ENCODE results near the gene PDXP. TPM values are rescaled to one million over a fixed set of nuclear protein-coding genes. Genes with fewer than 3 reads are reported as not detected.

The PDXP gene
- total and polyA plus RNA-seq, 9 of the 15 experiments (the other 6 are each of a cell fraction or from before 2014, with no cell fraction given) = 7.9 to 54.2 (median 38.8) TPM

DNA sequence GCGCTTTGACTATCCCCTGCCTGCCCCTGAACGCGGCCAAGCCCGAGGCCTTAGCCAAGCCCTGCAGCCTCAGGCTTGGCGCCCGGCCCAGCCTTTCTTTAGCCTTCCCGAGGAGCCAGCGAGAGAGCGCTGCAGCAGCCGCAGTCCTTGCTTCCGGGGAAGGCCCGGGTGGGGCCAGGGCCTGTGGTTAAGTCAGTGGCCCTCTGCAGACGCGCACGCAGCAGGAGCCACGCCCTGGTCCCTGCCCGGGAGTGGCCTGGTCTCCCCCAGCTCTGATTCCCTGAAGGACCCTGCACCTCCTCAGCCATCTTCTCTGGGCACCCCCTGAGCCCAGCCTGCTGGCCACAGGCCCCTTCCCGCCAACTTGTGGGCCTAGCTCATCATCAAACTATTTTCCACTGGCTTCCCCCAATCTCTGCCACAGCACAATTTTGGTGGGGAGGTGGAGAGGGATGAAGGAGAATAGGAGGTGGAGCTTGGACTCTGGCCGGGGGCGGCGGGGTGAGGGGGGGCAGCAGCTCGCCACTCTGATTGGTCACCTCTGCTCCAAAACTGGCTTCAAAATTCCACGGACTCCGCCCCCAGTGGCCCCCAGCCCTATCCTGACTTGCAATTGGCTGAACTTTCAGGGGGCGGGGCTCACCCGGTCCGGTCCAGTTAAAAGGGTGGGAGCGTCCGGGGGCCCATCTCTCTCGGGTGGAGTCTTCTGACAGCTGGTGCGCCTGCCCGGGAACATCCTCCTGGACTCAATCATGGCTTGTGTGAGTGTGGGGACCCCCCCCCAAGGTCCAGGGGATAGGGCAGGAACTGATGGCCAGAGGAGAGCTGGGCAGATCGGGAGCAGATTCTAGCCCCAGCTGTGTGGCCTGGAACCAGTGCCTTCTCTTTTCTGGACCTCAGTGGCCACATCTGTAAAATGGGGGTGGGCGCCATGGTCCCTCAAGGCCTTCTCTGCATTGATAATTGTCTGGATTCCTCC lies 16.7 kb downstream of the PDXP start, which contains the start of gene LGALS1 (continued):
- TF ChIP-seq, protein P1, sequence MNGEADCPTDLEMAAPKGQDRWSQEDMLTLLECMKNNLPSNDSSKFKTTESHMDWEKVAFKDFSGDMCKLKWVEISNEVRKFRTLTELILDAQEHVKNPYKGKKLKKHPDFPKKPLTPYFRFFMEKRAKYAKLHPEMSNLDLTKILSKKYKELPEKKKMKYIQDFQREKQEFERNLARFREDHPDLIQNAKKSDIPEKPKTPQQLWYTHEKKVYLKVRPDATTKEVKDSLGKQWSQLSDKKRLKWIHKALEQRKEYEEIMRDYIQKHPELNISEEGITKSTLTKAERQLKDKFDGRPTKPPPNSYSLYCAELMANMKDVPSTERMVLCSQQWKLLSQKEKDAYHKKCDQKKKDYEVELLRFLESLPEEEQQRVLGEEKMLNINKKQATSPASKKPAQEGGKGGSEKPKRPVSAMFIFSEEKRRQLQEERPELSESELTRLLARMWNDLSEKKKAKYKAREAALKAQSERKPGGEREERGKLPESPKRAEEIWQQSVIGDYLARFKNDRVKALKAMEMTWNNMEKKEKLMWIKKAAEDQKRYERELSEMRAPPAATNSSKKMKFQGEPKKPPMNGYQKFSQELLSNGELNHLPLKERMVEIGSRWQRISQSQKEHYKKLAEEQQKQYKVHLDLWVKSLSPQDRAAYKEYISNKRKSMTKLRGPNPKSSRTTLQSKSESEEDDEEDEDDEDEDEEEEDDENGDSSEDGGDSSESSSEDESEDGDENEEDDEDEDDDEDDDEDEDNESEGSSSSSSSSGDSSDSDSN (IDR thresholded peaks at IDR 0.05; ENCODE audit: borderline replicate concordance in 1 of 2, low read depth in 2 of 2, low read length in 2 of 2) = peak; percentile 90 to 97
- TF ChIP-seq ATF1 (CRISPR knock-in tag; IDR thresholded peaks at IDR 0.05) = no peak
- TF ChIP-seq ATF1 (tag; IDR thresholded peaks at IDR 0.05) = peak; percentile 66
- TF ChIP-seq, protein P2, sequence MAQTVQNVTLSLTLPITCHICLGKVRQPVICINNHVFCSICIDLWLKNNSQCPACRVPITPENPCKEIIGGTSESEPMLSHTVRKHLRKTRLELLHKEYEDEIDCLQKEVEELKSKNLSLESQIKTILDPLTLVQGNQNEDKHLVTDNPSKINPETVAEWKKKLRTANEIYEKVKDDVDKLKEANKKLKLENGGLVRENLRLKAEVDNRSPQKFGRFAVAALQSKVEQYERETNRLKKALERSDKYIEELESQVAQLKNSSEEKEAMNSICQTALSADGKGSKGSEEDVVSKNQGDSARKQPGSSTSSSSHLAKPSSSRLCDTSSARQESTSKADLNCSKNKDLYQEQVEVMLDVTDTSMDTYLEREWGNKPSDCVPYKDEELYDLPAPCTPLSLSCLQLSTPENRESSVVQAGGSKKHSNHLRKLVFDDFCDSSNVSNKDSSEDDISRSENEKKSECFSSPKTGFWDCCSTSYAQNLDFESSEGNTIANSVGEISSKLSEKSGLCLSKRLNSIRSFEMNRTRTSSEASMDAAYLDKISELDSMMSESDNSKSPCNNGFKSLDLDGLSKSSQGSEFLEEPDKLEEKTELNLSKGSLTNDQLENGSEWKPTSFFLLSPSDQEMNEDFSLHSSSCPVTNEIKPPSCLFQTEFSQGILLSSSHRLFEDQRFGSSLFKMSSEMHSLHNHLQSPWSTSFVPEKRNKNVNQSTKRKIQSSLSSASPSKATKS (CRISPR knock-in tag; IDR thresholded peaks at IDR 0.05) = no peak
- 0 out of 2 replicates have a peak, but pooled peaks have one; percentile 8 for TF ChIP-seq ZNF766 (CRISPR knock-in tag; conservative IDR thresholded peaks at IDR 0.05)
- TF ChIP-seq POLR2B (IDR thresholded peaks at IDR 0.05; ENCODE audit: low read depth, partially characterized antibody) = peak; percentile 70
- peak; percentile 88 for TF ChIP-seq NFYB (IDR thresholded peaks at IDR 0.05; ENCODE audit: extremely low read depth, insufficient read length)
- TF ChIP-seq FOXP1 (CRISPR knock-in tag; IDR thresholded peaks at IDR 0.05) = no peak
- TF ChIP-seq L3MBTL2 (IDR thresholded peaks at IDR 0.05) = peak; percentile 51
- TF ChIP-seq SMAD1 (IDR thresholded peaks at IDR 0.05; ENCODE audit: low read depth, low read length, partially characterized antibody) = no peak
- peak; percentile 24 for TF ChIP-seq MBD2 (IDR thresholded peaks at IDR 0.05; ENCODE audit: borderline replicate concordance, low read depth)
- TF ChIP-seq ARHGAP35 (IDR thresholded peaks at IDR 0.05; ENCODE audit: partially characterized antibody) = no peak
- no peak for TF ChIP-seq KLF6 (CRISPR knock-in tag; IDR thresholded peaks at IDR 0.05; ENCODE audit: borderline replicate concordance)
- TF ChIP-seq STAT5A (IDR thresholded peaks at IDR 0.05; ENCODE audit: borderline replicate concordance, low read length) = no peak
- TF ChIP-seq ATF7 (IDR thresholded peaks at IDR 0.05) = peak; percentile 61
- TF ChIP-seq RBM25 (IDR thresholded peaks at IDR 0.05; ENCODE audit: low read depth, low read length, severe bottlenecking) = peak; percentile 92
- peak; percentile 73 to 86 for TF ChIP-seq KDM1A (IDR thresholded peaks at IDR 0.05)
- peak; percentile 84 for TF ChIP-seq FOXM1 (IDR thresholded peaks at IDR 0.05; ENCODE audit: low read depth)
- TF ChIP-seq FOXM1 (CRISPR knock-in tag; IDR thresholded peaks at IDR 0.05; ENCODE audit: low read depth) = peak; percentile 64; the same call in 1 of the 2 replicates
- TF ChIP-seq EGR1 (conservative IDR thresholded peaks at IDR 0.05) = peak; percentile 87
- TF ChIP-seq ZBTB7A (IDR thresholded peaks at IDR 0.05; ENCODE audit: borderline replicate concordance, control insufficient read depth, low read depth, low read length) = peak; percentile 55; the same call in 1 of the 2 replicates
- TF ChIP-seq, protein P3, sequence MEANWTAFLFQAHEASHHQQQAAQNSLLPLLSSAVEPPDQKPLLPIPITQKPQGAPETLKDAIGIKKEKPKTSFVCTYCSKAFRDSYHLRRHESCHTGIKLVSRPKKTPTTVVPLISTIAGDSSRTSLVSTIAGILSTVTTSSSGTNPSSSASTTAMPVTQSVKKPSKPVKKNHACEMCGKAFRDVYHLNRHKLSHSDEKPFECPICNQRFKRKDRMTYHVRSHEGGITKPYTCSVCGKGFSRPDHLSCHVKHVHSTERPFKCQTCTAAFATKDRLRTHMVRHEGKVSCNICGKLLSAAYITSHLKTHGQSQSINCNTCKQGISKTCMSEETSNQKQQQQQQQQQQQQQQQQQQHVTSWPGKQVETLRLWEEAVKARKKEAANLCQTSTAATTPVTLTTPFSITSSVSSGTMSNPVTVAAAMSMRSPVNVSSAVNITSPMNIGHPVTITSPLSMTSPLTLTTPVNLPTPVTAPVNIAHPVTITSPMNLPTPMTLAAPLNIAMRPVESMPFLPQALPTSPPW (CRISPR knock-in tag; IDR thresholded peaks at IDR 0.05) = peak; percentile 98
